GM12878 (cell line): ENCODE measurements around the gene KLHL22. TPM values are rescaled to one million over a fixed set of nuclear protein-coding genes. Genes with fewer than 3 reads are reported as not detected.

Experiments used
- ATAC-seq: fragments of 200-7000 bp; cut with Tn5 transposase; 3 replicates; pipeline ENCODE4 v1.9.1; 2020; ENCODE audit warnings: mild to moderate bottlenecking, moderate library complexity
- BruUV-seq: library from RNA; stranded (reverse); fragments of 400-500 nt; replicated peaks from 2 replicates; lab custom pipeline; 2021; lab: Mats Ljungman, UMichigan
- CTCF ChIA-PET: fragments of 300-600 bp; sonication (Branson Sonifier 250); formaldehyde crosslinking; extraction: SDS; loops from one replicate; lab custom pipeline; 2021; ENCODE audit warnings: inconsistent platforms; lab: Yijun Ruan, JAX
- POLR2A ChIA-PET: fragments of 350-600 bp; formaldehyde crosslinking; extraction: SDS; loops from one replicate; lab custom pipeline; 2021; ENCODE audit warnings: inconsistent platforms; lab: Charles Lee
- RAD21 ChIA-PET: fragments of 300-600 bp; sonication (Branson Sonifier 250); formaldehyde crosslinking; loops from one replicate; lab custom pipeline; 2023; ENCODE audit warnings: antibody characterized with exemption; ENCODE audit not compliant: unreplicated experiment; lab: Charles Lee
- SMC1A ChIA-PET: fragments of 300-600 bp; sonication (Branson Sonifier 250); formaldehyde crosslinking; loops from one replicate; lab custom pipeline; 2023; ENCODE audit not compliant: unreplicated experiment, uncharacterized antibody; lab: Charles Lee
- DNase-seq: peaks from one replicate; pipeline ENCODE4 v3.0.0-alpha.2; 2011; ENCODE audit warnings: low read depth, low spot score
- FAIRE-seq: peaks from 3 replicates; lab custom pipeline; 2011; peaks lifted over from hg19 to GRCh38; lab: Jason Lieb, UNC
- H2AFZ ChIP-seq: 2 replicates; pipeline ENCODE4 v1.6.0; 2011; ENCODE audit warnings: low read depth, low read length, control low read depth; ENCODE audit not compliant: control insufficient read depth
- H3K27ac ChIP-seq: 2 replicates; pipeline ENCODE4 v1.5.1; 2011; ENCODE audit warnings: control low read depth; ENCODE audit not compliant: control insufficient read depth, insufficient read depth
- H3K27me3 ChIP-seq, 2 experiments: replicated peaks in 1 of 2; 2 replicates each; pipeline versions ENCODE4 v1.6.0 to v1.6.1; 2011; ENCODE audit warnings: low read length in 1 of 2; ENCODE audit not compliant: control insufficient read depth in 2 of 2, insufficient read depth in 2 of 2
- H3K36me3 ChIP-seq, 2 experiments: 2 replicates each; pipeline ENCODE4 v1.5.1; 2011; ENCODE audit warnings: low read length in 1 of 2; ENCODE audit not compliant: control insufficient read depth in 2 of 2, insufficient read depth in 2 of 2
- H3K4me1 ChIP-seq: 2 replicates; pipeline ENCODE4 v1.6.1; 2011; ENCODE audit warnings: mild to moderate bottlenecking, low read length, moderate library complexity, mixed read lengths; ENCODE audit not compliant: control insufficient read depth, insufficient read depth
- H3K4me2 ChIP-seq: 2 replicates; pipeline ENCODE4 v1.6.0; 2011; ENCODE audit warnings: control low read depth; ENCODE audit not compliant: control insufficient read depth, insufficient read depth
- H3K4me3 ChIP-seq: fragments of 200-600 bp; sonication (generic); 2 replicates; pipeline ENCODE4 v1.5.1; 2016
- H3K79me2 ChIP-seq: 2 replicates; pipeline ENCODE4 v1.6.0; 2011; ENCODE audit warnings: low read length; ENCODE audit not compliant: control insufficient read depth, insufficient read depth
- H3K9ac ChIP-seq: 2 replicates; pipeline ENCODE4 v1.8.0; 2011; ENCODE audit warnings: low read length, control low read depth, mixed read lengths; ENCODE audit not compliant: control insufficient read depth, insufficient read depth
- H3K9me3 ChIP-seq: replicated peaks from 3 replicates; pipeline ENCODE4 v1.5.1; 2011; ENCODE audit warnings: mild to moderate bottlenecking, low read length; ENCODE audit not compliant: control insufficient read depth, insufficient read depth
- H4K20me1 ChIP-seq: 2 replicates; pipeline ENCODE4 v1.6.0; 2011; ENCODE audit not compliant: control insufficient read depth, insufficient read depth
- BHLHE40 ChIP-seq, 2 experiments: fragments of 450-650 bp in 1 of 2; IDR thresholded peaks; 2 replicates each; pipeline ENCODE4 v1.6.1; 2011 to 2017; ENCODE audit warnings: low read depth in 2 of 2, borderline replicate concordance in 1 of 2, improper control_type of control experiment in 1 of 2, low read length in 1 of 2, mild to moderate bottlenecking in 1 of 2
- CBX5 ChIP-seq: sonication (generic); IDR thresholded peaks from 2 replicates; pipeline ENCODE4 v1.6.1; 2016; ENCODE audit warnings: low read depth, moderate library complexity, mild to moderate bottlenecking, inconsistent platforms
- FOXM1 ChIP-seq: IDR thresholded peaks from 2 replicates; pipeline ENCODE4 v1.6.1; 2012; ENCODE audit warnings: low read depth, mild to moderate bottlenecking, inconsistent platforms, low read length, moderate library complexity
- HCFC1 ChIP-seq: fragments of 150-350 bp; IDR thresholded peaks from 2 replicates; pipeline ENCODE4 v1.6.1; 2014; ENCODE audit warnings: low read length
- JUNB ChIP-seq: IDR thresholded peaks from 2 replicates; pipeline ENCODE4 v1.6.1; 2016; ENCODE audit warnings: antibody characterized with exemption, mild to moderate bottlenecking
- JUND ChIP-seq: IDR thresholded peaks from 2 replicates; pipeline ENCODE4 v1.6.1; 2012; ENCODE audit warnings: low read depth, mild to moderate bottlenecking, low read length, improper control_type of control experiment, moderate library complexity
- MAX ChIP-seq: IDR thresholded peaks from 2 replicates; pipeline ENCODE4 v1.6.1; 2012; ENCODE audit warnings: low read depth, low read length, improper control_type of control experiment
- MTA2 ChIP-seq: fragments of 450-650 bp; IDR thresholded peaks from 2 replicates; pipeline ENCODE4 v1.6.1; 2016; ENCODE audit warnings: low read depth, mild to moderate bottlenecking, moderate library complexity
- NBN ChIP-seq: fragments of 450-650 bp; IDR thresholded peaks from 2 replicates; pipeline ENCODE4 v1.6.1; 2016
- PAX5 ChIP-seq: IDR thresholded peaks from 2 replicates; pipeline ENCODE4 v1.6.1; 2011; ENCODE audit warnings: low read depth, low read length, borderline replicate concordance
- PML ChIP-seq: IDR thresholded peaks from 2 replicates; pipeline ENCODE4 v1.6.1; 2012; ENCODE audit warnings: low read length, inconsistent platforms
- POLR2AphosphoS2 ChIP-seq: IDR thresholded peaks from 2 replicates; pipeline ENCODE4 v1.6.1; 2011; ENCODE audit warnings: low read depth, mild to moderate bottlenecking, low read length, improper control_type of control experiment, moderate library complexity
- RELA ChIP-seq: fragments of 450-650 bp; IDR thresholded peaks from 2 replicates; pipeline ENCODE4 v1.8.0; 2014; ENCODE audit warnings: borderline replicate concordance; ENCODE audit not compliant: partially characterized antibody
- SMAD5 ChIP-seq: IDR thresholded peaks from 2 replicates; pipeline ENCODE4 v1.6.1; 2016; ENCODE audit warnings: antibody characterized with exemption, low read depth
- SUPT20H ChIP-seq: IDR thresholded peaks from 2 replicates; pipeline ENCODE4 v1.6.1; 2011; ENCODE audit warnings: low read depth, mild to moderate bottlenecking, low read length, moderate library complexity, borderline replicate concordance; ENCODE audit not compliant: control insufficient read depth
- WRNIP1 ChIP-seq: IDR thresholded peaks from 2 replicates; pipeline ENCODE4 v1.6.1; 2011; ENCODE audit warnings: low read depth, low read length, improper control_type of control experiment, borderline replicate concordance
- ZNF687 ChIP-seq: fragments of 450-650 bp; IDR thresholded peaks from 2 replicates; pipeline ENCODE4 v1.6.1; 2017; ENCODE audit warnings: mild to moderate bottlenecking, moderate library complexity
- ZZZ3 ChIP-seq: IDR thresholded peaks from 2 replicates; pipeline ENCODE4 v1.6.1; 2011; ENCODE audit warnings: low read depth; ENCODE audit not compliant: control insufficient read depth, insufficient read length
- WGBS: methylation state at CpG from one replicate; pipeline ENCODE4 v1.1.6; 2016; ENCODE audit warnings: low lambda C conversion rate; ENCODE audit not compliant: insufficient replicate concordance, insufficient coverage; ENCODE audit errors: missing lambda C conversion rate; 5-methylcytosine and 5-hydroxymethylcytosine counted together
- in situ Hi-C: fragments of 300-500 bp; cut with MboI; formaldehyde crosslinking; loops from 9 replicates; pipeline ENCODE4 v1.14.3; 2018; ENCODE audit warnings: mixed read lengths
- intact Hi-C: fragments of 100-400 bp; cut with micrococcal nuclease; formaldehyde crosslinking; loops from one replicate; pipeline ENCODE4 v1.14.2; 2022; ENCODE audit not compliant: unreplicated experiment
- polyA plus RNA-seq, 11 experiments: library from polyadenylated mRNA; depleted of rRNA in 4 of 11; unstranded in 6 of 11; stranded (reverse) in 5 of 11; fragments of >200 nt; fragmentation: Nextera tagmentation in 4 of 11; fragmentation: Illumina TruSeq in 1 of 11; extraction: Ambion mirVana in 4 of 11; extraction: Trizol in 1 of 11; gene quantifications; 1 replicate in 1 of 11; 2 replicates in 10 of 11; pipeline versions ENCODE4 v1.2.1 to v1.2.3, GENCODE V29; 2011 to 2016; ENCODE audit warnings: inconsistent platforms in 2 of 11, missing spikeins in 2 of 11, low read depth in 1 of 11
- total RNA-seq, 4 experiments: library from RNA; depleted of rRNA in 3 of 4; stranded (reverse); fragments of >200 nt in 3 of 4; fragmentation: Illumina TruSeq in 1 of 4; extraction: Trizol in 1 of 4; gene quantifications; 2 replicates each; pipeline versions ENCODE4 v1.2.1 to v1.2.3, GENCODE V29; 2013 to 2021

KLHL22 gene
- total and polyA plus RNA-seq, 10 of the 15 experiments (the other 5 are each of a cell fraction or from before 2014, with no cell fraction given), result 0.06 to 22.1 (median 14.2) TPM

GRCh38 chr22:20402960-20403778 lies 92.4 kb downstream of the KLHL22 start (continued):
- TF ChIP-seq ZNF687 (no peak), POLR2AphosphoS2 (no peak), WRNIP1 (no peak), PAX5 (no peak), SMAD5 (no peak), CBX5 (no peak)
- TF ChIP-seq, all 136 proteins: peak for 0

GRCh38 chr22:20401376-20402014 lies 94.1 kb downstream of the KLHL22 start:
- intact Hi-C loops, result no loop called here
- ChIA-PET POLR2A (no interaction called here), CTCF (no interaction called here), RAD21 (no interaction called here), SMC1A (no interaction called here)
- Histone ChIP-seq H2AFZ (no peak overlapping the region), H3K9ac (no peak overlapping the region), H3K4me1 (no peaks in the 10 kb centered on the region; the same call in 1 of the 2 replicates), H3K4me2 (no peak overlapping the region), H3K4me3 (no peak overlapping the region), H3K79me2 (no peaks in the 10 kb centered on the region), H3K9me3 (no peaks in the 10 kb centered on the region), H3K27ac (no peak overlapping the region), H4K20me1 (no peaks in the 10 kb centered on the region), H3K27me3 (no peaks in the 10 kb centered on the region; a peak in 1 of 4 replicates), H3K36me3 (peaks cover 0 to 6% of the 10 kb centered on the region in 2 experiments; a peak in 3 of 4 replicates)
- BruUV-seq, result no TSS peak
- ATAC-seq, result no peak
- in situ Hi-C loops, result no loop called here
- no peak for FAIRE-seq
- no peak for DNase-seq
- 91% methylated on average over 13 of the region's 13 CpGs for WGBS
- no peak for TF ChIP-seq BHLHE40 (IDR thresholded peaks at IDR 0.05; ENCODE audit: borderline replicate concordance in 1 of 2, low read depth in 2 of 2, low read length in 1 of 2)
- no peak for TF ChIP-seq HCFC1
- no peak for TF ChIP-seq MAX
- no peak for TF ChIP-seq JUND
- no peak for TF ChIP-seq MTA2
- TF ChIP-seq SUPT20H, result no peak
- no peak for TF ChIP-seq FOXM1
- TF ChIP-seq PML, result no peak
- no peak for TF ChIP-seq ZZZ3
- no peak for TF ChIP-seq JUNB
- no peak for TF ChIP-seq RELA
- TF ChIP-seq NBN, result no peak
